HG03439 (cell line): Measurements from ENCODE around the gene NEK2.
"Not testable (repeated sequence)": the region's sequence is repeated elsewhere in the genome, so short reads cannot be mapped to it uniquely, and the experiment has no call there.

Experiments used
- ATAC-seq: cut with Tn5 transposase; IDR thresholded peaks from one replicate; pipeline ENCODE4 v1.9.1; 2021; ENCODE audit warnings: mild to moderate bottlenecking, moderate library complexity; ENCODE audit not compliant: unreplicated experiment

The NEK2 gene

GRCh38 chr1:211634461-211634860, 41.0 kb downstream of the NEK2 start:
- no peak for ATAC-seq

GRCh38 chr1:211633524-211633846, 41.9 kb downstream of the NEK2 start:
- no peak for ATAC-seq

GRCh38 chr1:211632808-211633523, 42.5 kb downstream of the NEK2 start:
- ATAC-seq, result no peak

- ATAC-seq, result no peak
Observed at GRCh38 chr1:211632117-211632807, 43.2 kb downstream of the NEK2 start.

GRCh38 chr1:211631168-211631567, 44.3 kb downstream of the NEK2 start:
- ATAC-seq, result no peak

GRCh38 chr1:211630236-211631081, 45.0 kb downstream of the NEK2 start:
- ATAC-seq, result no peak

GRCh38 chr1:211628417-211628816, 47.0 kb downstream of the NEK2 start:
- no peak for ATAC-seq

GRCh38 chr1:211627259-211627658, 48.2 kb downstream of the NEK2 start:
- ATAC-seq, result no peak

GRCh38 chr1:211625866-211626265, 49.6 kb downstream of the NEK2 start:
- ATAC-seq, result not testable (repeated sequence)

- no peak for ATAC-seq
Observed at GRCh38 chr1:211625040-211625439, 50.4 kb downstream of the NEK2 start.

- ATAC-seq, result no peak
Observed at GRCh38 chr1:211623515-211623914, 51.9 kb downstream of the NEK2 start.

- ATAC-seq, result no peak
Observed at GRCh38 chr1:211621447-211622198, 53.8 kb downstream of the NEK2 start.

- no peak for ATAC-seq
Observed at GRCh38 chr1:211620097-211620496, 55.3 kb downstream of the NEK2 start.

- ATAC-seq, result no peak
Observed at GRCh38 chr1:211619033-211619996, 56.1 kb downstream of the NEK2 start.

- no peak for ATAC-seq
Observed at GRCh38 chr1:211616965-211617297, 58.5 kb downstream of the NEK2 start.

- no peak for ATAC-seq
Observed at GRCh38 chr1:211616231-211616964, 59.0 kb downstream of the NEK2 start.

GRCh38 chr1:211614615-211615014, 60.8 kb downstream of the NEK2 start:
- ATAC-seq, result no peak

GRCh38 chr1:211613951-211614350, 61.5 kb downstream of the NEK2 start:
- ATAC-seq, result no peak
